Activated CD4-positive, alpha-beta T cell treated with anti-CD3 and anti-CD28 coated beads for 24 hours (primary cell): ENCODE results near the gene NBEAL2.

Experiments
- DNase-seq, 2 donors: peaks; one replicate each; pipeline ENCODE4 v3.0.0-alpha.2; 2020; ENCODE audit warnings: low read depth in 2 of 2

Gene NBEAL2

DNA sequence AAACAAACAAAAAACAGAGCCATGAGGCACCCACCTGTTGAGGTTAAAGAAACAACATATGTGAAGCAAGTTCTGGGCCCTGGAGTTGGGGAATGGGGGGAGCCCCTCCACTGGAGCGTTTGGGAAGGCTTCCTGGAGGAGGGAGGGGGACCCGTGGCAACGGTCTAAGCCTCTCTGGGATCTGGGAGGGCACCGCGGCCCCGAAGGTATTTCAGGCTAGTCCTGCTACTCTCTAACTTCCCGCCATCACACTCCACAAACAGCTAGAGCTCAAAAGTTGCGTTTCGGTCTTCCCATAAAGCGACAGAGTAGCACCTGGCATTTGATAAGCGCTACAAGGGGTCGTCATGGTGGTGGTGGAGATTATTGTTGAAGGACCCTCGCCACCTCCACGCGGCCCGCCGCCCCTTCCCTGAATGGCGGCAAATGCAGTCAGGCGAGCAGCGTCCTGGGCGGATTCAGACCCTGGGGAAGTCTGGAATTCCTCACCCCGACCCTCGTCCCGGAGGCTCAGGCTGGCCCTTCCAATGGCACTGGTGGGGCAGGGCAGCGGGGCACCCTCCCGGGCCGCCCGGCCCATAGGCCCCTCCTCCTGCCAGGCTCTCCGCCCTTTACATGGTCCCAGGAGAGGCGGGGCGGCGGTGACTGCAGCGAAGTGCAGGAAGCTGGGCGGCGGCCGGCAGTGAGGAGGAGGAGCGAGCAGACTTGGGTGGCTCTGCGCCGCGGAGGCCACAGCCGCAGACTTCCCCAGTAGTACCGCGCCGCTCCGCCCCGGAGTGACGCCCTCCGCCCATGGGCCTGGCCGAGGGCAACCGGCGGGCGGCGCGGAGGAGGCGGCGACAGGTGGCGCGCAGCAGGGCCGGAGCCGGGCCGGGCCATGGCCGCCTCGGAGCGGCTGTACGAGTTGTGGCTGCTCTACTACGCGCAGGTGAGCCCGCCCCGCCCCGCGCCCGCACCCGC, at the start of gene NBEAL2:
TSS of gene NBEAL2 (plus strand) at position 682 of the 960 bp plus-strand sequence. CDS start at position 878, 196 bp downstream.
- DNase-seq: peak; percentile 95

DNA sequence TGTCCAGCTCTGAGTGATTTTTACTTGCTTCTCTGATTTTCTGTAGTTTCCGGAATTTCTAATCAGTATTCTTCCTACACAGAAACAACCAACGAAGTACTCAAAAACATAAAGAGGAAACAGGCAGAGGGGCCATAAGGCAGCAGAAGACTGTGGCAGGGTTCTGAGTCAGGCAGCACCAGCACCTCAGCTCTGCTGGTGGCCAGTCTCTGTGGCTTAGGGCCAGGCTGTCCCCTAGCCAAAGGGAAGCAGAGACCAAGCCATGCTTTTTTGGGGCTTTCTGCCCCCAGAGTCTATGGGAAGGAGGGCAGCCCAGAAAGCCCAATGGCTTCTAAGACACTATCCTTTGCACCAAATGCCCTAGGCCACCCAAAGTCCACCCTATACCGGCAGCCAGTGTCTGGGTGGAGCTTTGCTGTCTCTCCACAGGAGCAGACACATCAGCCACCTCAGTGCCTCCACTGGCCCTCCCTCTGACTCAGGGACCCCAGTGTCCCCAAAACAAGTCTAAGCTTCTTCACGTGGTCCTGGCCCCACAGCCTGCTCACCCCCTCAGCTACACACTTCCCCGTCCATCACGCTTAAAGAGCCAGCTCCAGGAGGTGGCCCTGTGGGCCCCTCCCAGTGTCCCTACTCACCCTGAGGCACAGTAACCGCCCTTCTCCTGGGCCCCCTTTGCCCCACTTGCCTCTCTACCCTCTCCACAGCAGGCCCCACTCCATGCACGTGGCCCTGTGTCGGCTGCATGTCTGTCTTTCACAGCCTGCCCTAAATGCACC, 49.1 kb upstream of the NBEAL2 start:
- no peak for DNase-seq

- no peak for DNase-seq
These were observed 48.5 kb upstream of the NBEAL2 start for GRCh38 chr3:46930945-46931403.

- DNase-seq: no peak
These were observed 47.7 kb upstream of the NBEAL2 start for GRCh38 chr3:46931631-46932331.

- DNase-seq: no peak
These were observed 46.8 kb upstream of the NBEAL2 start for GRCh38 chr3:46932455-46933225.

- no peak for DNase-seq
These were observed 46.2 kb upstream of the NBEAL2 start for GRCh38 chr3:46933261-46933660.

DNA sequence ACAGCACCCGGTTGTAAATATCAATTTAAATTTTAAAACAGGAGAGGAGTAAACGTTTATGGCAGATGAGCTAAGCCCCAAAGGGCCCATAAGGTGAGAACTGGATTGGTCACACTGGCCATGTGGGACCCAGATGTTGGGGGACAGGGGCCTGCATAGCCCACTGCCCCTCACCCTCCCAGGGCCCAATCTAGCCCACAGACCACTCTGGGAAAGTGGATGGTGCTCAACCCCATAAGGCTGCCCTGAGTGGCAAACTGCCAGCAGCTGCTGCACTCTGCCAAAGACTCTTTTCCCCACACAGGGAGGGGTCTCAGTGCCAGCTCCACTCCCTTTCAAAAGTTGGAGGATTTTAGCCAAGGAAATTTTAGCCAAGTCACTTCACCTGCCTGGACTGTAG, 45.4 kb upstream of the NBEAL2 start:
- DNase-seq: no peak

- no peak for DNase-seq
These were observed 44.8 kb upstream of the NBEAL2 start for GRCh38 chr3:46934498-46935167.

- DNase-seq: no peak
These were observed 44.2 kb upstream of the NBEAL2 start for GRCh38 chr3:46935168-46935858.

GRCh38 chr3:46935989-46936558, 43.4 kb upstream of the NBEAL2 start:
- no peak for DNase-seq

DNA sequence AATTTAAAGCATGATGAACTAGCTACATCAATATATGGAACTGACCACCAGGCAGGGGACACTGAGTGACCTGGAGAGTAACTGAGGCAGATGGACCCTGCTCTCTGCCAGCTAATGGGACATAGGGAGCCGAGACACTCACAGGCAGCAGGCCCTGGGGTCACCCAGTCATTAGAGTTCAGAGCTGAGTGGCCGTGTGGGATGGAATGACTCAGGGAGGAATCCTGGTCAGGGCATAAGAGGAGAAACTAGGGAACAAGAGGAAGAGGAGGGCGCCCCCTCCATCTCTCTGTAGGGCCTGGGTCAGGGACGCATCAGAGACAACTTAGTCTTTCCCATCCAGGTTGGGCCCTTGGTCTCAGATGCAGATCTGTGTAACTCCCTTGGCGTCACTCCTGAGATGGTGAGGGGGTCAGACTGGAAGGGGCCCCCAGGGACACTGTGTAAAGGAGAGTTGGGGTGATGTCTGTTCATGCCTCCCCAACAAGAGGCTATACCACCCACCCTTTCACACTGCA, 42.7 kb upstream of the NBEAL2 start:
- no peak for DNase-seq

- no peak for DNase-seq
These were observed 41.3 kb upstream of the NBEAL2 start for GRCh38 chr3:46938118-46938517.

GRCh38 chr3:46939578-46940445, 39.7 kb upstream of the NBEAL2 start:
- DNase-seq: no peak

DNA sequence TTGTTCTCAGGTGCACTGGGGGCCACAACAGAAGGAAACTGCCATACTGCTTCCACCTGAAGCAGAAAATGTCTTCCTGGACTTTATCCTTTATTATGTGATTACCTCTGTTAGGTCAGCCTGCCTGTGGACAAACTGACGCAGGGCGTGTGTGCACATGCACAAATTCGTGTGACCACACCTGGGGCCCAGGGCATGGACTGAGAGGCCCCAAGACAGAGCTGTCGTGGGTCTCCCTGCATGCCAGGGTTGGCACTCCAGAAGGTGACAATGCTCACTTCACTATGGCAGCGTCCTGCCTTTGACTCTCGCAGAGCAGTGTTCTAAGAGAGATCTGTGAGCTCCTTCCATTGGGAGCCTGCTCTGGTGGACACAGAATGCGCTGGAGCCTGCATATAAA, 37.4 kb upstream of the NBEAL2 start:
- DNase-seq: no peak

DNA sequence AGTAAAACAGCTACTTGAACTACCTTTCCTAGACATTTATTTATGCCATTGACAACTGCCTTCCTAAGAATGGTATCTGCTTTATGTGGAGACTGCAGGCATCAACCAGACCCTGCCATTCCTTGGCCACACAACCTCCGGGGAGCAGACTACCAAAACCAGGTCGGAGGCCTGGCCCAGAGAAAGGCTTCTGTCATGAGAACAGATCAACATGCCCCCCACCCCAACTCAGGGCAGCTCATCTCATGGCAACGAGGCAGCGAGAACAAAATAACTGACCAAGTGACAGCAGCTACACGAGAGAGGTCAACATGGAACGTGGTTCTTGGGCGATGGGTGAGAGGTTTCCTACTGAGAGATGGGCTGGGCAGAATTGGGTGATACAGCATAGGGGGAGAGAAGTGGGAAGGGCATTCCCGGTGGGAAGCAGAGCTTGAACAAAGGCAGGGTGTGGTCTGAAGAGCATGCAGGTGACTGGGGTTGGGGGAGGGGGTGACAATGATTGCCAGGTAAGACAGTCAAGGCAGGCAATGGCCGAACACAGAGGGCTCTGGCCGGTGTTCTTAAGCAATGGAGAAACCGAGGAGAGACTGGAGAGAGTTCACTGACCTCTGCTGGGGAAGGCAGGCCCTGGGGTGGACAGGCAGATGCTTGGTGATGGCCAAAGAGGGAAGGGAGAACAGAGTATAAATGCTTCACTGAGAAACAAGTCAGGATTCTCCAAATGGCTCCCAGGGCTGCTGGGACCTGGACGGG, 36.8 kb upstream of the NBEAL2 start:
- no peak for DNase-seq

DNA sequence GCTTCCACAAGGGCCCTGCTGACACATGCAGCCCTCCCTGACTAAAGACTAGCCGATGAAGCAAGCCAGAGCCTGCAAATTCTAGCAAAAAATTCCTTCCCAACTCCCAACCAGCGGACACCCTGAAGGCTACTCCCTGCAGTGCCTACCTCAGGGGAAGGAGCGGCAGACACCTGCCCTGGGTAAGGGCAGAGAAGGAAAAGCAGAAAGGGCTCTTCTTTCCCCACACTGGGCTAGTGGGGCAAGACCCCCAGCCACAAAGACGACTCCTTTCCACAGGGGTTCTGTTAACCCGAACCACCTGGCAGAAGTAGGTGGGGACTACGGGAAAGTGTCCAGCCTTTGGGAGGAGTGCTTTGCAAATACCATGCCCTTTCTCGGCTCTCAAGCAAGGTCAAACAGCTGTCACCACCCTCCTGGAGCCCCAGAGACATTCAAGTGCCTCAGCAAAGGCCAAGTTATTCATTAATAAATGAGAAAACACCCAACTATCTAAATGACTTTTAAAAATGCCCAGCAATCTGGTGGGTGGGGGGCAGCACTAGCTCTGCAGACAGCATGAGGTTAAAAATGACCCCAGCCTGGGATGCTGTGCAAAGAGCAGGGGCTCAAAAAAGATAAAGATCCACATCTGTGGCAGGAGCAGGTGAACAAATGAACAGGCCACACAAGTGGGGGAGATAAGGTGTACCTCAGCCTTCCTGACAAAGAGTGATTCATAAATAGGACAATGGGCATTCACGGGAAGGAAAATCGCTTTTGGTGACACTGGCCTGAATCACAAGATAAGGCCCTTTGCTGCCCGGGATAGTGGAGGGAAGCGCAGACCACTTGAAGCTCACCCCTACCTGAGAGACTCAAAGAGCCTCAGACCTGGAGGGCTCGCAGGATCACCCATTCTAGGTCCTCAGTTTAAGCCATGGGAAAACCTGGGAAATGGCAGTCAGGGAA, 36.0 kb upstream of the NBEAL2 start:
- DNase-seq: no peak

DNA sequence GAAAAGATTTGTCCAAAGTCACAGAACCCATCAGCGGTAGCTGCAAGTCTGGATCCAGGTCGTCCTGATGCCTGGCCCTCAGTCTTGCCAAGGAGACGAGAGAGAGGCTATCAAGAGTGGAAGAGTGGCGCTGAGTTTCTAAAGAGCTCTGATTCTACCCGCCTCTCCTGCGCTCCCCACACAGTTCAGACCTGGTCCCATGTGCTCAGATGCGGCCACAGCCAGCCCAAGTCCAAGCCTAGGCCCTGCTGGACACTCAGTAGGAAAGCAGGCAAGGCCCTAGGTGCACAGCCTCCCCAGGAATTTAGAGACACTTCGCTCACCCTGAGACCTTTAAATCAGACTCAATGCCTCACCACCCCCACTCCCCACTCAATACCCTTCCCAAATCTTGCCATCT, 35.3 kb upstream of the NBEAL2 start:
- no peak for DNase-seq
